SK-N-SH (cell line): Measurements from ENCODE around the gene MEGF6. TPM values are rescaled to one million over a fixed set of nuclear protein-coding genes. Genes with fewer than 3 reads are reported as not detected.

Experiments
- CTCF ChIA-PET: fragments of 300-600, 350-600 bp; formaldehyde crosslinking; extraction: SDS; loops from one replicate; lab custom pipeline; 2021; lab: Yijun Ruan, JAX
- POLR2A ChIA-PET: fragments of 350-600 bp; sonication (Branson Sonifier 250); formaldehyde crosslinking; extraction: SDS; loops from one replicate; lab custom pipeline; 2020; ENCODE audit warnings: antibody characterized with exemption, inconsistent platforms; lab: Yijun Ruan, JAX
- DNase-seq: peaks from one replicate; pipeline ENCODE4 v3.0.0; 2012
- H2AFZ ChIP-seq: fragments of 200-600 bp; sonication (generic); 2 replicates; pipeline ENCODE4 v1.8.1; 2016; ENCODE audit warnings: antibody characterized with exemption, mild to moderate bottlenecking, low read depth
- H3F3A ChIP-seq: fragments of 200-600 bp; sonication (generic); replicated peaks from 2 replicates; pipeline ENCODE3; 2016; ENCODE audit warnings: antibody characterized with exemption, mild to moderate bottlenecking; ENCODE audit not compliant: insufficient read depth
- H3K27ac ChIP-seq, 2 experiments: fragments of 200-500 bp in 1 of 2; fragments of 200-600 bp in 1 of 2; sonication (Bioruptor generic) in 1 of 2; sonication (generic), shearing (Covaris generic) in 1 of 2; 2 replicates each; pipeline versions ENCODE4 v1.5.1 to v1.6.1; 2014 to 2016; ENCODE audit warnings: low read depth in 2 of 2, inconsistent platforms in 1 of 2, low read length in 1 of 2, mild to moderate bottlenecking in 1 of 2, mixed read lengths in 1 of 2
- H3K27me3 ChIP-seq: fragments of 200-600 bp; sonication (generic), shearing (Covaris generic); 2 replicates; pipeline ENCODE4 v1.6.1; 2016; ENCODE audit warnings: mixed run types; ENCODE audit not compliant: insufficient read depth
- H3K36me3 ChIP-seq, 2 experiments: fragments of 200-500 bp in 1 of 2; fragments of 200-600 bp in 1 of 2; sonication (Bioruptor generic) in 1 of 2; sonication (generic) in 1 of 2; replicated peaks in 1 of 2; 2 replicates each; pipeline versions ENCODE3 to v1.5.1; 2014 to 2016; ENCODE audit warnings: low read length in 1 of 2, mild to moderate bottlenecking in 1 of 2; ENCODE audit not compliant: insufficient read depth in 2 of 2, control insufficient read depth in 1 of 2
- H3K4me1 ChIP-seq, 2 experiments: fragments of 200-500 bp in 1 of 2; fragments of 200-600 bp in 1 of 2; sonication (Bioruptor generic) in 1 of 2; sonication (generic), shearing (Covaris generic) in 1 of 2; 2 replicates each; pipeline versions ENCODE4 v1.5.1 to v1.6.1; 2014 to 2016; ENCODE audit warnings: low read depth in 1 of 2, low read length in 1 of 2, mixed run types in 1 of 2; ENCODE audit not compliant: insufficient read depth in 2 of 2, control insufficient read depth in 1 of 2
- H3K4me2 ChIP-seq: fragments of 200-600 bp; sonication (generic), shearing (Covaris generic); 2 replicates; pipeline ENCODE4 v1.6.1; 2017; ENCODE audit warnings: mixed run types
- H3K4me3 ChIP-seq, 2 experiments: fragments of 200-500 bp in 1 of 2; fragments of 200-600 bp in 1 of 2; sonication (Bioruptor generic) in 1 of 2; sonication (generic), shearing (Covaris generic) in 1 of 2; 2 replicates each; pipeline versions ENCODE4 v1.5.1 to v1.8.1; 2014 to 2016; ENCODE audit warnings: low read depth in 2 of 2, inconsistent platforms in 1 of 2, low read length in 1 of 2, mild to moderate bottlenecking in 1 of 2, mixed read lengths in 1 of 2, moderate library complexity in 1 of 2
- H3K79me2 ChIP-seq: fragments of 200-600 bp; sonication (generic); 2 replicates; pipeline ENCODE4 v1.8.1; 2017; ENCODE audit warnings: mild to moderate bottlenecking; ENCODE audit not compliant: insufficient read depth
- H3K9ac ChIP-seq: fragments of 200-600 bp; sonication (generic); 2 replicates; pipeline ENCODE4 v1.6.1; 2017; ENCODE audit warnings: mixed run types
- H3K9me2 ChIP-seq: fragments of 200-600 bp; sonication (generic); 2 replicates; pipeline ENCODE4 v1.6.1; 2017; ENCODE audit warnings: mixed run types
- H3K9me3 ChIP-seq: fragments of 200-600 bp; sonication (generic); 2 replicates; pipeline ENCODE4 v1.6.1; 2017; ENCODE audit warnings: mixed run types, mild to moderate bottlenecking, moderate library complexity
- H4K20me1 ChIP-seq: fragments of 200-600 bp; sonication (generic); 2 replicates; pipeline ENCODE4 v1.6.1; 2017; ENCODE audit warnings: mild to moderate bottlenecking, mixed run types; ENCODE audit not compliant: insufficient read depth
- FOXM1 ChIP-seq: IDR thresholded peaks from 2 replicates; pipeline ENCODE4 v1.4.0; 2012; ENCODE audit warnings: low read depth, mild to moderate bottlenecking
- GABPA ChIP-seq: IDR thresholded peaks from 2 replicates; pipeline ENCODE4 v1.4.0; 2012; ENCODE audit warnings: low read depth, mild to moderate bottlenecking
- MEF2A ChIP-seq: IDR thresholded peaks from 2 replicates; pipeline ENCODE4 v1.4.0; 2012; ENCODE audit warnings: low read depth, borderline replicate concordance
- RAD21 ChIP-seq: IDR thresholded peaks from 2 replicates; pipeline ENCODE4 v1.6.1; 2012; ENCODE audit warnings: mild to moderate bottlenecking, low read length
- RCOR1 ChIP-seq: fragments of 150-350 bp; IDR thresholded peaks from 2 replicates; pipeline ENCODE4 v1.6.1; 2017; ENCODE audit warnings: antibody characterized with exemption, low read length
- SMC3 ChIP-seq: IDR thresholded peaks from 2 replicates; pipeline ENCODE4 v1.6.1; 2012; ENCODE audit warnings: low read depth, low read length, improper control_type of control experiment
- WGBS: methylation state at CpG from one replicate; pipeline ENCODE4 v1.1.6; 2017; ENCODE audit warnings: low lambda C conversion rate; 5-methylcytosine and 5-hydroxymethylcytosine counted together
- polyA plus RNA-seq, 3 experiments: library from polyadenylated mRNA; depleted of rRNA; stranded (reverse); fragments of >200 nt; gene quantifications; 2 replicates each; pipeline ENCODE4 v1.2.3, GENCODE V29; 2012
- TF ChIP-seq, protein P1 (sequence below): IDR thresholded peaks from 2 replicates; pipeline ENCODE4 v1.4.0; 2012; ENCODE audit warnings: low read depth, borderline replicate concordance
- TF ChIP-seq, protein P2 (sequence below): IDR thresholded peaks from 2 replicates; pipeline ENCODE4; 2012

The MEGF6 gene
- polyA plus RNA-seq, 1 of the 3 experiments (the other 2 are of a cell fraction), result 7.6 TPM

GRCh38 chr1:3658231-3658615 is 46.9 kb upstream of the MEGF6 start:
- CTCF ChIA-PET, result interaction anchor here (2.5 kb wide), 1 partner anchor 66 kb away, joined by 13 read pairs; no protein-coding TSS in a partner anchor

GRCh38 chr1:3657578-3658230 is 46.4 kb upstream of the MEGF6 start:
- Histone ChIP-seq H3K4me2 (no peak overlapping the region), H3K27me3 (peaks cover 4% of the 10 kb centered on the region; the same call in 1 of the 2 replicates)
- no peak for DNase-seq

More at GRCh38 chr1:3658231-3658615, 46.9 kb upstream of the MEGF6 start:
- Histone ChIP-seq H3F3A (no peaks in the 10 kb centered on the region), H3K36me3 (no peaks in the 10 kb centered on the region), H4K20me1 (no peaks in the 10 kb centered on the region), H3K9me2 (no peaks in the 10 kb centered on the region), H3K9ac (no peak overlapping the region), H3K4me1 (peaks cover 0 to 4% of the 10 kb centered on the region in 2 experiments; a peak in 1 of 4 replicates), H3K9me3 (no peaks in the 10 kb centered on the region), H3K4me2 (no peak overlapping the region), H3K27me3 (peaks cover 4% of the 10 kb centered on the region; the same call in 1 of the 2 replicates), H2AFZ (no peak overlapping the region)
- WGBS, result 73% methylated on average over 14 of the region's 14 CpGs
- POLR2A ChIA-PET, result no interaction called here
- no peak for TF ChIP-seq SMC3
- TF ChIP-seq RCOR1, result no peak
- TF ChIP-seq GABPA, result no peak
- TF ChIP-seq, all 33 proteins: peak for 0
- Histone ChIP-seq H3K4me3 (no peak overlapping the region), H3K27ac (no peak overlapping the region), H3K79me2 (no peaks in the 10 kb centered on the region)
- no peak for DNase-seq

More at GRCh38 chr1:3657578-3658230, 46.4 kb upstream of the MEGF6 start:
- H3K4me1 ChIP-seq, result peaks cover 0 to 5% of the 10 kb centered on the region in 2 experiments; a peak in 1 of 4 replicates
- no peak overlapping the region for H3K4me3 ChIP-seq
- POLR2A ChIA-PET, result no interaction called here
- H3K36me3 ChIP-seq, result no peaks in the 10 kb centered on the region
- no peaks in the 10 kb centered on the region for H3F3A ChIP-seq
- H3K27ac ChIP-seq, result no peak overlapping the region
- TF ChIP-seq RAD21 (no peak), GABPA (no peak), FOXM1 (no peak), MEF2A (no peak)
- TF ChIP-seq, protein P1, sequence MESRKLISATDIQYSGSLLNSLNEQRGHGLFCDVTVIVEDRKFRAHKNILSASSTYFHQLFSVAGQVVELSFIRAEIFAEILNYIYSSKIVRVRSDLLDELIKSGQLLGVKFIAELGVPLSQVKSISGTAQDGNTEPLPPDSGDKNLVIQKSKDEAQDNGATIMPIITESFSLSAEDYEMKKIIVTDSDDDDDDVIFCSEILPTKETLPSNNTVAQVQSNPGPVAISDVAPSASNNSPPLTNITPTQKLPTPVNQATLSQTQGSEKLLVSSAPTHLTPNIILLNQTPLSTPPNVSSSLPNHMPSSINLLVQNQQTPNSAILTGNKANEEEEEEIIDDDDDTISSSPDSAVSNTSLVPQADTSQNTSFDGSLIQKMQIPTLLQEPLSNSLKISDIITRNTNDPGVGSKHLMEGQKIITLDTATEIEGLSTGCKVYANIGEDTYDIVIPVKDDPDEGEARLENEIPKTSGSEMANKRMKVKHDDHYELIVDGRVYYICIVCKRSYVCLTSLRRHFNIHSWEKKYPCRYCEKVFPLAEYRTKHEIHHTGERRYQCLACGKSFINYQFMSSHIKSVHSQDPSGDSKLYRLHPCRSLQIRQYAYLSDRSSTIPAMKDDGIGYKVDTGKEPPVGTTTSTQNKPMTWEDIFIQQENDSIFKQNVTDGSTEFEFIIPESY, result no peak
- TF ChIP-seq, protein P2, sequence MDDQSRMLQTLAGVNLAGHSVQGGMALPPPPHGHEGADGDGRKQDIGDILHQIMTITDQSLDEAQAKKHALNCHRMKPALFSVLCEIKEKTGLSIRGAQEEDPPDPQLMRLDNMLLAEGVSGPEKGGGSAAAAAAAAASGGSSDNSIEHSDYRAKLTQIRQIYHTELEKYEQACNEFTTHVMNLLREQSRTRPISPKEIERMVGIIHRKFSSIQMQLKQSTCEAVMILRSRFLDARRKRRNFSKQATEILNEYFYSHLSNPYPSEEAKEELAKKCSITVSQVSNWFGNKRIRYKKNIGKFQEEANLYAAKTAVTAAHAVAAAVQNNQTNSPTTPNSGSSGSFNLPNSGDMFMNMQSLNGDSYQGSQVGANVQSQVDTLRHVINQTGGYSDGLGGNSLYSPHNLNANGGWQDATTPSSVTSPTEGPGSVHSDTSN, result no peak
- H3K9me2 ChIP-seq, result no peaks in the 10 kb centered on the region
- 82% methylated on average over 23 of the region's 26 CpGs for WGBS
- CTCF ChIA-PET, result no interaction called here
- H3K9me3 ChIP-seq, result no peaks in the 10 kb centered on the region
- no peak overlapping the region for H3K9ac ChIP-seq
- no peaks in the 10 kb centered on the region for H3K79me2 ChIP-seq
- H2AFZ ChIP-seq, result no peak overlapping the region
- H4K20me1 ChIP-seq, result no peaks in the 10 kb centered on the region
